HG03442 (cell line): ENCODE results near the gene PLCG2.
A peak's percentile ranks its signal among the peaks of the same experiment; 100 is the strongest.

Experiments
- ATAC-seq: cut with Tn5 transposase; IDR thresholded peaks from one replicate; pipeline ENCODE4 v1.9.1; 2021; ENCODE audit warnings: mild to moderate bottlenecking, moderate library complexity; ENCODE audit not compliant: unreplicated experiment

The PLCG2 gene

DNA sequence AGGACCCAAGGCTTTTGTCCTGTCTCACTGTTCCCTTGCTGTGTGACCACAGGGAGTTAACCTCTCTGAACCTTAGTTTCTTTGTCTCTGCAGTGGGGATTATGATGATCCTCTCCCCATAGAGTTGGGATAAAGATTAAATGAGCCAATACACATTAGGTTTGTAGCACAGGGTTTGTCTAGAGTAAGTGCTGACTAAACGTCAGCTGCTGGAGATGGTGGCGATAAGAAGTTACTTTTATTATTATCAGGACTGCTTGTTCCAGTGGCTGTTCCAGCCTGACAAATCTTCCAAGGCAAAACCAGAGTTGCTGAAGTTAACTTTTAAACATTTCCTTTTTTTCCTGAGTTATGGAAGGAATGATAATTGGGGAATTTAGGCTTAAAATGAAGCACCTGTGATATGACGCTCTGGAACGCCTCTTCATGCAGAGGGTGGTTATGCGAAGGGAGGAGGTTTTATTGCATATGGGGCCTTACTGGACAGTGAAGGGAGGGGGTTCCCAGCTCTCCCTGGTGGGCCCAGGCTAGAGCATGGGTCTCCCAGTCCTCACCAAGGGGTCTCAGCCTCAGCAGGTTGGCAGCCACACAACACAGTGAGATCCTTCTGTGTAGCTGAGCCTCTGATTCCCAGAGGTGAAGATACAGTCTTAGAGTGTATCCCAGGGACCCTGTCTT, 35.8 kb downstream of the PLCG2 start:
- no peak for ATAC-seq

DNA sequence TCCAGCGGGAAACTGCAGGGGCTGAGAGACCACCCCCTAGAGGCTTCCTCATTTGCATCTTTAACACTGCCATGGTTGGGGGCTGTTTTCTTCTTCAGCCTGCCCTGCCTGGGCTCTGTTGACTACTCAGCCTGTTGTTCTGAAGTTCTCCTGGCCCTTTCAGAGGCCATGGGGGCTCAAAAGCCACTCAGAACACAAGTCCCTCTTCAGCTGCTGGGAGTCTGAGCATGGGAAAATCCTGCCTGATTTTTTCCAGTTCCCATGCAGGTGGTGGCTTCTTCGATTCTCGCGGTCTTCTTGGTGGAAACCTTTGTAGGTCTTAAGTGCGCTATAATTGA, 36.3 kb downstream of the PLCG2 start:
- ATAC-seq, result no peak

DNA sequence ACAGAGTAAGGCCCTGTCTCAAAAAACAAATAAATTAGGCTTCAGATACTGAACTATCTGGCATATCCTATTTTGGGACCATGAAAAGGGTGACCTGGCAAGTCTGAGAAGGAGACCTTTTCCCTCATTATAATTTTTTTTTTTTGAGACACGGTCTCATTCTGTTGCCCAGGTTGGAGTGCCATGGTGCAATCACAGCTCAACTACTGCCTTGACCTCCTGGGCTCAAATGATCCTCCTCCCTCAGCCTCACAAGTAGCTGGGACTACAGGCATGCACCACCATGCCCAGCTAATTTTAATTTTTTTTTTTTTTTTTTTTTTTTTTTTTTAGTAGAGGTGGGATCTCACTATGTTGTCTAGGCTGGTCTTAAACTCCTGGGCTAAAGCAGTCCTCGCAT, 37.3 kb downstream of the PLCG2 start:
- no peak for ATAC-seq

DNA sequence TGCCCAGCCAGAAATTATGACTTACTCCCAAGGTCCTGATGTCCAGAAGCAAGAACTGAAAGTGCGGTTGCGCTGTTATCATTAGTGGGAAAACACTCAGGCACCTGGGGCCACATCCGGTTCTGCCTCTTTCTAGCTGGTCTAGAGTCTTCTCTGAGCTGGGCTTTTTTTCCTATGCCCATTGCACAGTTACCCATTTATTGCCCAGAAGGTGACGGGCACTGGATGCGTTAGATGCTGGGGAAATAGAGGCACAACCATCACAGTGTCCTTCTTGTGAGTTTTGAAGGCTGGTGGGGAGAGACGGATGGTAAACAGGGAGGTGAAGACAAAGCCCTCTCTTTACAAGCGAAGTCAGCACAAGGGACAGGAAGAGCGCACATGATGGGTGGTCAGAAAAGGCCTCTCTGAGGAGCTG, 37.7 kb downstream of the PLCG2 start:
- no peak for ATAC-seq

DNA sequence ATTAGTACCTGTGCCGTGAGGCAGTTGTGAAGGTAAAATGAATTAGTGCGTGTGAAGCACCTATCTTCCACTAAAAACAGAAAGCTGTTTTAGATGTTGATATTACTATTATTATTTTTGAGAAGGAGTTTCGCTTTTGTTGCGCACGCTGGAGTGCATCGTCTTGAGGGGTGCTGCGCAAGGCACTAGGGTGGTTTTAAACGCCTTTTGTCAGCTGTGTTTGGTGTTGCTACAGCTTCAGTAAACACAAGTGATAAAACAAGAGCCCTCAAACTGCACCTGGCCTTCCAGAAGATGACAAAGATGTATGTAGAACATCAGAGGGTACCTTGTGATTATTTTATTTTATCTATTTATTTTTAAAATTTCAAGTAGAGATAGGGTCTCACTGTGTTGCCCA, 38.2 kb downstream of the PLCG2 start:
- no peak for ATAC-seq

DNA sequence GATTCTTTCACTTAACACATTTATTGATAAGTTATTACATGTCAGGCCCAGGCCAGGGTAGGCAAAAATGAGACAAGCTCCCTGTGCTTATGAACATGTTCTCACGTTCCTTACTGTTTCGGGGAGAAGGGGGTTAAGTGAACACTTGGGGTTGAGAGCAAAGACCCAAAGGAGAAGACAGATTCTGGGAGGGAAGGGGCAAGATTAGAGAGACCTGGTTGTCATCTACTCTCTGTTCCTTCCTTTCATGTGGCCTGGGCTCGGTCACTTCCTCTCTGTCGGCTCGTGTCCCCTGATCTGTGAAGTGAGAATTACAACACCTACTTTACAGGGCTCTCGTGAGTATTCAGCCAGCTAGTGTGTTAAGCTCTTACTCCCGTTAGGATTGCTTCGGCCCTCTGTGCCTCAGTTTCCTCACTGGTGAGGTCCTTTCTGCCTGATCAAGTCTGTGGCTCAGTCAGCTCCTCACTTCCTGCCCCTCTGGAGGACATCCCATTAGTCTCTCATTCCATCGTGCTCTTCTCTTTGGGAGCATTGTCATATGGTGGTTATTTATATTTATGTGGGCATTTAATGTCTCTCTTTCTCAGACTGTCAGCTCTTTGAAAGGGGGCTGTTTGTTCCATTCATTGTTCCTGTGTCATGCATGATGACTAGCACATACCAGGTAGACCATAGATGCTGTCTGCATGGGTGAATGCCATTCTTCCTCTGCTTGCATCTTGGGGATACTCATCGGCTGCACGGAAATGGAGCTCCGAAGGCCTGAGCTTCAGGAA, 38.9 kb downstream of the PLCG2 start:
- peak; percentile 24 for ATAC-seq

DNA sequence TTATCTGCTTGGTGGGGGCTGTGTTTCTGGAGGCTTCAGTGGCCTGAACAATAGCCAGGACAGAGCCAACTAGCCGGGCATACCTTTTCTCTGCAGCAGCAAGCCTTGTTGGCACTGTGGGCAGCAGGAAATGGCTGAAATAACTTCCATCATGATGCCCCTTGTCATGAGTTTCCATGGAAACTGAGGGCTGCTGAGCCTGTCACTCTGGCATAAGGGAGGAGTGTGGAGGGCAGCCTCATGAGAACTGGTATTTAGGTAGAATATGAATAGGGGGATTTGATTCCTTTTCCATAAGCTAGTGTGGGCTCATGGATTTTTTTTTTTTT, 39.4 kb downstream of the PLCG2 start:
- no peak for ATAC-seq

DNA sequence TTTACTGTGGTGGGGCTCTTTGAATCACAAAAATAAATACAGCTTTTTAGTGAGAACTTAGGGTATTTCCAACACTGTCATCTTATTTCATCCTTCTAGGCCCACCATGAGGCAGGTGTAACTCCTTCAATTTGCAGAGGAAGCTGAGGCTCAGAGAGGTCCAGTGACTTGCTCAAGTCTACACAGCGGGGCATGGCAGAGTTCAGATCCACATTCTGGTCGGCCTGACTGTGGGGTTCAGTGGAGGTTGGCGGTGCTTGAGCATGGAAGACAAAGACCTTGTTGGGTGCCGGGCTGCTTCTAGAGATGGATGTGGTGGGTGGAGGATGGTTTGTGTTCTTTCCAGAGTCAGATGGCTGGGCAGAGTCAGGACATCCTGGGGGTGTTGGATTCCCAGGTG, 39.8 kb downstream of the PLCG2 start:
- ATAC-seq, result no peak

DNA sequence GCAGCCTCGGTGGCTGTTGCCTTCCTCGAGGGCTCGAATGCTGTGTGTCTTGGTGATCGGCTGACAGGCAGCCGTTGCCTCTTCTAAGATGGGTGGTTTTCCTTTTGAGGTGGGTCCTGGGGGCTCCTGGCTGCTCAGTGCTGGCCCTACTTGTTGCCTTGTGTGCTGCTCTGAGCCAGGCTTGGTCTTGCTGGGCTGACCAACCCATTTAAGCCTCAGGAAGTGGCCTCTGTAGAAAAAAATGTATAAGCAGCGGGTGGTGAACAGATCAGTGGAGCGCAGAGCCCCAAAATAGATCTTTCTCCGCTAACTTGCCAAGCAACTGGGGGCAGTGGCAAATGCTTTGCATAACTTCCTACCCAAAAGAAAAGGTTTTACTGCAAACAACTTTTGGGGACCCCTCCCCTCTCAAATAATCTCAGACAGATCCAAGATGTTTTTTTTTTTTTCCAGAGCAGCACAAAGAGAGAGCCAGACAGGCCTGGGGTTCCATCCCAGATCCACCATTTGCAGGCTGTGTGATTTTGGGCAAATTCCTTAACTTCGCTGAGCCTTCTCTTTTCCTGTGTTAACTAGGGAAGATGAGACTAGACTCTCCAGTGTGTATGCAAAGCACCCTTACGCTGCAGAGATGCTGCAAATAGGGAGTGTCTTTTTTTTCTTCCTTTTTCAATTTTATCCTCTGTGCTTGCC, 42.5 kb downstream of the PLCG2 start:
- ATAC-seq, result peak; percentile 47

DNA sequence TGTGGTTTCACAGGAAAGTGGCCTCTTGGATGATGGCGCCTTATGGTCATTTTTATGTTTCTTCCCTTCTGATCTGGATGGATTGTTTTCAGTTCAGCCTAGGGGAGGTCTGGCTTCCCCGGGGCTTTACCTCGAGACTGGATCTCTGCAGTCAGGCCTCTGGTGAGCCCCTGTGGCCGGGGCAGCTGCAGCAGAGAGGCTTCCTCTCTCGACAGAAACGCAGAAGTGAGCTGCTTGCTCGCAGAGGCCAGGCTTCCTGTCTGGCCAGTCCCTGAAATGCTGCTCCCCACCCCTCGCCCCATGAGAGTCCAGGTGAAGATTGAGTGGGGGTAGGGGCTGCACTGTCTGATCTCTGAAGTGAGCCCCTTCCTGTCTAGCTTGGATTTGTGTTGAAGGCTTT, 44.0 kb downstream of the PLCG2 start:
- no peak for ATAC-seq

DNA sequence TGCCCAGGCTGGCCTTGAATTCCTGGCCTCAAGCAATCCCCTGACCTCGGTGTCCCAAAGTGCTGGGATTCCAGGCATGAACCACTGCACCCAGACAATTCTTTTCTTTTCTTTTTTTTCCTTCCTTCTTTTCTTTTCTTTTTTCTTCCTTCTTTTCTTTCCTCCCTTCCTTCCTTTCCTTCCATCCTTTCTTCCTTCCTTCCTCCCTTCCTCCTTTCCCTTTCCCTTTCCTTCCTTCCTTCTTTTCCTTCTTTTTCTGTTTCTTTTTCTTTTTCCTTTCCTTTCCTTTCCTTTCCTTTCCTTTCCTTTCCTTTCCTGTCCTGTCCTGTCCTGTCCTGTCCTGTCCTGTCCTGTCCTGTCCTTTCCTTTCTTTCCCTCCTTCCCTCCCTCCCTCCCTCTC, 44.6 kb downstream of the PLCG2 start:
- ATAC-seq, result no peak

DNA sequence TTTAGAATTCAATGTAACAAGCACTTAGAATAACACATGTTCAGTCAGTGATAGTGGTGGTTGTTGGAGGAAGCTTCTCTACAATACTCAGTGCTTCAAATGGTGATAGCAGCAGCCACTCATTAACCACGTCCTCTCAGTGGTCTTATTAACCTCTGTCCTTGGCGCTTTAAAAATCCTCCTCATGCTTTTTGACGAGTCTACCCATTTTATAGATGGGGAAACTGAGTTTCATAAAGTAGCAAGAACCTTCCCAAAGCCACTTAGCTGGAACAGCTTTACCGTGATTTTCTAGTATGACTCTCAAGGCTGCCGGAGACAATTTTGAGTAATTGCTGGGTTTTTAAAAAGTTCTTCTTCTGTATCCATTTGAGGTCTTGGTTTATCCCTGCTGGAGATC, 47.4 kb downstream of the PLCG2 start:
- ATAC-seq, result no peak

DNA sequence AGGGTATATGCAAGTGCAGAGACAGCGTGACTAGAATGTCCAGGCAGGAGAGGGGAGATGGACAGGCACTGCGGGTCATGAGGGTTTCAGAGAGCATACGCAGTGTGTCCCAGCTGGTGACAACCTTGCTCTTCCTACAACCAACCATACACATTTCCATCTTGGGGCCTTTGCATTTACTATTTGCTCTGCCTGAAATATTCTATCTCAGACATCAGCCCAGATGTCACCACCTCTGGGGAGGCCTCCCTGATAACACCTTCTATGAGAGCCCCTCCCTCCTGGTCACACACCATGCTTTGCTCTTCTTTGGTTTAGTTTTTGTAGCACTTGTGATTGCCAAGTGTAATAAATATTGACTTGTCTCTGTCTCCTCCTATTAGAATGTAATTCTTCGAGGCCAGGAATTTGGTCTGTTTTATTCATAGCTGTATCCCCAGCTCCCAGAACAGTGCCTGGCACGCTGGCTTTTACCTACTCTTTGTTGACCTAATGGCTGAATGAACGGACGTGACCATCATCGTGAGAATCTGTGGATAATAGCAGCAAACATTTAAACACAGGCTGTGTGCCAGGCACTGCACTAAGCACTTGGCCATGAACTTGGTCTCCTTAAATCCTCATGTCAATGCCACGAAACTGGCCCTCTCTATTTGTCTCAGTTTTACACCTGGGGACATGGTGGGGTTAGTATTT, 51.9 kb downstream of the PLCG2 start:
- ATAC-seq, result no peak

DNA sequence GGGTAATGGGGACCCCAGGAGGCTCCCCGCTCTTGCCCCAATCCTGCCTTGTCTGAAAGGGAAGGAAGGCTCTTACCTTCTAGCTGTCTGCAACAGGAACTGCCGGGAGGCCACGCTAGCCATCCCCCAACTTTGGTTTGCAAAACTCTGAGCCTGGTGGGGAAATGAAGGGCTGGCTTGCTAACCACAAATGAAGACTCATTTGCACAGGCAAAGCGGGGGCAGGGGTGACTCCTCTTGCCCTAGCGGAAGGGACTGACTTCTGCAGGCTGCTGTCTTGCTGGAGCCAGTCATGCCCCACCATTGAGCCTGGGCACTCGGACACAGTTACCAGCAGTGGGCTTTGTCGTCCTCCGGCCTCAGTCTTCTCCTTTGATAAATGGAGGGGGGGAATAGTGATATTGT, 52.6 kb downstream of the PLCG2 start:
- ATAC-seq, result peak; percentile 63

DNA sequence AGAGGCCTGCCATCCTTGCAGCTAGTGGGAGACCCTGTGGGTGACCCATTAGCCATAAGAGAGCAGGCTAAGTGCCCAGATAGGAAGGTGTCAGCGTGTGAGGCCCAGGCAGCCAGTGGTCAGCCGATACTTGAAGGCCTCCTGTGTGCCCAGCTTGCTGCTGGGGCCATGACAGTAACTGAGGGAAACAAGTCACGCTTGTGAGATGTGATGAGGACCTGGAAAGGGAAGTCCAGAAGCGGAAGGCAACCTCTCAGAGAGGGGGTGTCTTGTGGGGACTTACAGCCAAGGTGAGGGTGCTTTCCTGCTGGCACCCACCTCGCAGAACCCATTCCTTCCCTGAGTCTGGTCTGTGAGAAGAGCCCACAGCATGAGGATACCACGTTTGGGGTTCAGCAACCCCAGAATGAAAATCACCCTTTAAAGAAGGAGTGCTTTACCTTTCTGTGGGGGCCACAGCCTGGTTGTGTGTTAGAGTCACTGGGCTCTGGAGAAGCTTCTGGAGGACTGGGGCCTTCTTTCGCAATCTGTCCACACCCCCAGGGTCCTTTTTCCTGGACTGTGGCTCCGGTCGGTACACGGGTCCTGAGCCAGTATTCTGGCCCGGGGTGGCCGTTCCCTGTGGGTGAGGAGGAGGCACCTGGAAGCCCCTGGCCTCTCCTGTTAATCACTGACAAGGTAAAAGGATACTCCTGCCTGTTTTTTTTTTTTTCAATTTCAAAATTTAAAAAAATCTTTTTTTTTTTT, 53.9 kb downstream of the PLCG2 start:
- ATAC-seq, result no peak

DNA sequence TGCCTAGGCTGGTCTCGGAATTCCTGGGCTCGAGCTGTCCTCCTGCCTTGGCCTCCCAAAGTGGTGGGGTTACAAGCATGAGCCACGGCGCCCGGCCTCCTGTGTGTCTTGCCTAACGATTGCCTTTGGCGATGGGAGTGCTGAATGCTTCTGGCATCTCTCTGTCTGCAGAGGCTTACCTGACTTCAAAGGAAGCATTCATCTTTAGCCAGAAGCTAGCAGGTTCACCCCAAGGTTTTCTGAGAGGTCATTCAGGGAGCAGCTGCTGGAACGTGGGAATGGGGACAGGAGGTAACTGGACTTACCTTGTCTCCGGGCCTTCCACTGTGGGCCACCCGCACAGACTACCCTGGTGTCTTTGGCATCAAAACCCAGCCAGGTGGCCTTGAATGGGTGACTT, 54.7 kb downstream of the PLCG2 start:
- no peak for ATAC-seq

DNA sequence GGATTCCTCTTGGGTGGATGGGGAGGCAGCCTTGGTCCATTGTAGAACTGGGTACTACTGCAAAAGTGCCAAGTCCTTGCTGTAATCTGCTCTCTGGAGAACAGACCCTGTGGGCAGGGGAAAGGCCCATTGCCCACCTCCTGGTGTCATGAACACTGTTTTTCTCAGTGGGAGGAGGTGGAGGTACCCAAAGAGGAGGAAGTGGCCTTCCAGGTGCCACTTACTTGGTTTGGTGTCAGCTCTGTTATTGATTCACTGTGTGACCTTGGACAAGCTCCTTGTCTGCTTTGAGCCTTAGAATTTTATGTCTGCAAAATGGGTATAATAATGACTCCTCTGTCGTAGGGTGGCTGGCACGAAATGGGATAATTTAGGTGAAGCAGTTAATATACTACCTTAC, 55.8 kb downstream of the PLCG2 start:
- no peak for ATAC-seq

DNA sequence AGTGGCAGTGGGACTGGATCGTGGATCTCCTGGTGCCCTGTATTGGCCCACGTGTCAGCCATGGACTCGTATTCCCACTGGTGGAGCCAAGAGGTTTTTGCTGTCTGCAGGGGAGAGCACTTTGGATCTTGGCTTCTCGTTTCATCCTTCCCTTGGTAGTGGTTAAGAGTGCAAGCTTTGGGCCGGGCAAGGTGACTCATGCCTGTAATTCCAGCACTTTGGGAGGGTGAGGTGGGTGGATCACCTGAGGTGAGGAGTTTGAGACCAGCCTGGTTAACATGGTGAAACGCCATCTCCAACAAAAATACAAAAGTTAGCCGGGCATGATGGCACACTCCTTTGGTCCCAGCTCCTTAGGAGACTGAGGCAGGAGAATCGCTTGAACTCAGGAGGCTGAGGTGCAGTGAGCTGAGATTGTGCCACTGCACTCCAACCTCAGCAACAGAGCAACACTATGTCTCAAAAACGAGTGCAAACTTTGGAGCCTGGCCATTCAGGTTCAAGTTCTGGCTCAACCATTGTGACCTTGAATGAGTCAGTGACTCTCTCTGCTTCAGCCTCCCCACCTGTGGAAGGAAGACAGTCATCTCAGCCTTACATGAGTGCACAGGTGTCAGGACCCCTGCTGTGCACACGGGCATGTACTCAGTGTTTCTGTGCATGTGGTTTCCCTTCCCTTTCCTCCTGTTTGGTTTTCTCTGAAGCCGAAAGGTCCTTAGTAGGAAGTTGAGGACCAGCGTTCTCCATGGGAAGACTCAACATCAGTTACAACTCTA, 57.4 kb downstream of the PLCG2 start:
- ATAC-seq, result peak; percentile 65

DNA sequence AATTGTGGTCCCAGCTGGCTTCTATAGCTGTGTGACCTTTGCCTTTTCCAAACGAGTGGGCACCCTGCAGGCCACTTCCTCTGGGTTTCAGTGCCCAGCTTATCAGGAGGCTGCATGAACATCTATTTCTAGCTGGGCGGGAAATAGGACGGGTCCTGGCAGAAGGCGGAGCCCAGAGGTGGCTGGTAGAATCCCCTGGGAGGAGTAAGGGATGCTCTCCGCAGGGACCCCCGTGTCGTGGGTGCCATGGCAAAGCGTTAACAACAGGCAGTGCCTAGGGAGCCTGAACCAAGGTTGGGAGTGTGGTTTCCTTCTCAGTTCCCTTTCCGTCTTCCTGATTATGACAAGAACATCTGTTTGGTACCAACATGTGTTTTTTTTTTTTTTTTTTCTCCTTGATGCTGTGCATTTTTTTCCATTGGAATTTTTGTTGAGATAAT, 58.2 kb downstream of the PLCG2 start:
- ATAC-seq, result no peak

DNA sequence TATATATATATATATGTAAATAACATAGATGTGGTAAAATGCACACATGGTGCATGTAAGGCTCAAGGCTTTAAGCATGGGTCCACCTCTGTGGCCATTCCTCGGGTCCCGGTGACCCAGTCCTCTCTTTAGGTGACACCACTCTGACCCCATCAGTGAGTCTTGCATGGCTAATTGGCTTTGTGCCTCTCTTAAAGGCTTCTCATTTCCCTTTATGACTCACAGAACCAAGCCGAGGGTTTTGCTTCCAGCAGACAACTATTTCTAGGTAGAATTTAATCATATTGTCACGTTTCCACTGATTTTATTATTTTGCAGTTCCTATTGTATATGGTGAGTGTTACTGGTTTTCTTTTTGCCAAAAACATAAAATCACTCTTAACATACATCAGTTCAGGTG, 59.7 kb downstream of the PLCG2 start:
- ATAC-seq, result peak; percentile 38
